GM19099 (cell line): ENCODE measurements around the gene CRADD.

Source experiments
- POLR2A ChIP-seq: IDR thresholded peaks from 3 replicates; pipeline ENCODE4 v1.6.1; 2011; ENCODE audit warnings: low read depth; ENCODE audit not compliant: insufficient read length; ENCODE audit errors: extremely low read depth

CRADD gene

GRCh38 chr12:93925585-93926205 is 248.5 kb downstream of the CRADD start:
- no peak for TF ChIP-seq POLR2A

GRCh38 chr12:93926237-93926636 is 249.1 kb downstream of the CRADD start:
- TF ChIP-seq POLR2A = no peak

GRCh38 chr12:93937812-93938211 is 260.6 kb downstream of the CRADD start:
- no peak for TF ChIP-seq POLR2A

- no peak for TF ChIP-seq POLR2A
These were observed 261.1 kb downstream of the CRADD start for GRCh38 chr12:93938317-93938716.

GRCh38 chr12:93938931-93939330 is 261.8 kb downstream of the CRADD start:
- no peak for TF ChIP-seq POLR2A

- no peak for TF ChIP-seq POLR2A
These were observed 262.6 kb downstream of the CRADD start for GRCh38 chr12:93939641-93940325.

GRCh38 chr12:93943780-93944179 is 266.6 kb downstream of the CRADD start:
- no peak for TF ChIP-seq POLR2A

GRCh38 chr12:93944201-93944600 is 267.0 kb downstream of the CRADD start:
- TF ChIP-seq POLR2A = no peak
